Kidney epithelial cell (primary cell): Measurements from ENCODE around the gene SPATA3. TPM values are rescaled to one million over a fixed set of nuclear protein-coding genes. Genes with fewer than 3 reads are reported as not detected.

Experiments used
- DNase-seq: peaks from one replicate; pipeline ENCODE4 v3.0.0-alpha.2; 2010; ENCODE audit warnings: low read depth
- H3K27me3 ChIP-seq: 2 replicates; pipeline ENCODE4 v1.6.0; 2011; ENCODE audit warnings: low read length; ENCODE audit not compliant: control insufficient read depth, insufficient read depth
- H3K36me3 ChIP-seq: 2 replicates; pipeline ENCODE4 v1.5.1; 2011; ENCODE audit warnings: low read length; ENCODE audit not compliant: control insufficient read depth, insufficient read depth
- H3K4me3 ChIP-seq: 2 replicates; pipeline ENCODE4 v1.5.1; 2011; ENCODE audit warnings: low read depth, mild to moderate bottlenecking, control low read depth, low read length
- CTCF ChIP-seq: IDR thresholded peaks from 2 replicates; pipeline ENCODE4 v1.5.1; 2011; ENCODE audit warnings: mild to moderate bottlenecking, moderate library complexity, low read length, control low read depth, inconsistent platforms; ENCODE audit not compliant: insufficient read depth, poor library complexity, severe bottlenecking
- total RNA-seq: library from RNA; depleted of rRNA; stranded (reverse); fragments of >200 nt; gene quantifications from 2 replicates; pipeline ENCODE4 v1.2.3, GENCODE V29; 2015

SPATA3 gene
- total RNA-seq, 1 donor from 2014 or later: not detected

GRCh38 chr2:231041061-231041689 is 45.3 kb downstream of the SPATA3 start:
- Histone ChIP-seq H3K27me3 (peaks cover 23% of the 10 kb centered on the region), H3K4me3 (no peak overlapping the region), H3K36me3 (no peaks in the 10 kb centered on the region)
- TF ChIP-seq CTCF: no peak
- no peak for DNase-seq

- no peak for DNase-seq
- no peak for TF ChIP-seq CTCF
- H3K4me3 ChIP-seq: no peak overlapping the region
- H3K36me3 ChIP-seq: no peaks in the 10 kb centered on the region
- H3K27me3 ChIP-seq: peaks cover 15% of the 10 kb centered on the region
These were observed 47.9 kb downstream of the SPATA3 start for GRCh38 chr2:231043796-231044195.

- no peak for DNase-seq
- TF ChIP-seq CTCF: no peak
- H3K36me3 ChIP-seq: no peaks in the 10 kb centered on the region
- H3K4me3 ChIP-seq: no peak overlapping the region
- H3K27me3 ChIP-seq: peaks cover 7% of the 10 kb centered on the region
These were observed 51.0 kb downstream of the SPATA3 start for GRCh38 chr2:231046916-231047273.

GRCh38 chr2:231047274-231047922 is 51.5 kb downstream of the SPATA3 start:
- DNase-seq: no peak
- TF ChIP-seq CTCF: no peak
- Histone ChIP-seq H3K4me3 (no peak overlapping the region), H3K27me3 (peaks cover 7% of the 10 kb centered on the region), H3K36me3 (no peaks in the 10 kb centered on the region)

GRCh38 chr2:231047923-231048915 is 52.3 kb downstream of the SPATA3 start:
- no peak overlapping the region for H3K4me3 ChIP-seq
- peaks cover 7% of the 10 kb centered on the region for H3K27me3 ChIP-seq
- no peaks in the 10 kb centered on the region for H3K36me3 ChIP-seq
- no peak for TF ChIP-seq CTCF
- no peak for DNase-seq
